Body of pancreas (tissue), 4 donors: Measurements from ENCODE around the gene TBC1D32.

ENCODE experiments used
- POLR2A ChIP-seq, 3 donors: fragments of 450-650 bp; IDR thresholded peaks; one replicate each; pipeline ENCODE4 v1.6.1; 2016; ENCODE audit warnings: antibody characterized with exemption in 3 of 3, mild to moderate bottlenecking in 2 of 3
- TF ChIP-seq, protein P1 (sequence below), 7 experiments: fragments of 450-650 bp in 4 of 7; fragments of 200-600 bp in 3 of 7; sonication (generic) in 3 of 7; IDR thresholded peaks; one replicate each; pipeline ENCODE4 v1.5.1; 2016 to 2019; ENCODE audit warnings: antibody characterized with exemption in 7 of 7

DNA sequence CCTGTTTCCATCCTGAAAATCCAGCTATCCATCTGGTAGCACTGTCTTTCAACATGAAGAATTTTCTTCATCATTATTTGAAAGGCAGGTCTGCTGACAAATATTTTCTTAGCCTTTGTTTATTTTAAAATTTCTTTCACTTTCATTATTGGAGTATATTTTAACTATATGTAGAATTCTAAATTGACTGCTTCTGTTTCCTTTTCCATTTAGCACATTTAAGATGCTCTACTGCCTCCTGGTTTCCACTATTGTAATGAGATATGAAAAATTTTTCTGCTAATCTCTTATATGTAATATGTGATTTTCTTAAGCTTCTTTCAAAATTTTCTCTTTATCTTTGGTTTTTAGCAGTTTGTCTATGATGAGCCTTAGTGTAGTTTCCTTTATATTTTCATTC lies 97.3 kb downstream of the TBC1D32 start:
- TF ChIP-seq, protein P1, sequence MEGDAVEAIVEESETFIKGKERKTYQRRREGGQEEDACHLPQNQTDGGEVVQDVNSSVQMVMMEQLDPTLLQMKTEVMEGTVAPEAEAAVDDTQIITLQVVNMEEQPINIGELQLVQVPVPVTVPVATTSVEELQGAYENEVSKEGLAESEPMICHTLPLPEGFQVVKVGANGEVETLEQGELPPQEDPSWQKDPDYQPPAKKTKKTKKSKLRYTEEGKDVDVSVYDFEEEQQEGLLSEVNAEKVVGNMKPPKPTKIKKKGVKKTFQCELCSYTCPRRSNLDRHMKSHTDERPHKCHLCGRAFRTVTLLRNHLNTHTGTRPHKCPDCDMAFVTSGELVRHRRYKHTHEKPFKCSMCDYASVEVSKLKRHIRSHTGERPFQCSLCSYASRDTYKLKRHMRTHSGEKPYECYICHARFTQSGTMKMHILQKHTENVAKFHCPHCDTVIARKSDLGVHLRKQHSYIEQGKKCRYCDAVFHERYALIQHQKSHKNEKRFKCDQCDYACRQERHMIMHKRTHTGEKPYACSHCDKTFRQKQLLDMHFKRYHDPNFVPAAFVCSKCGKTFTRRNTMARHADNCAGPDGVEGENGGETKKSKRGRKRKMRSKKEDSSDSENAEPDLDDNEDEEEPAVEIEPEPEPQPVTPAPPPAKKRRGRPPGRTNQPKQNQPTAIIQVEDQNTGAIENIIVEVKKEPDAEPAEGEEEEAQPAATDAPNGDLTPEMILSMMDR (IDR thresholded peaks at IDR 0.05): no peak
- no peak for TF ChIP-seq POLR2A (IDR thresholded peaks at IDR 0.05)
